Astrocyte of the hippocampus (primary cell): ENCODE results near the gene QPRT.
A peak's percentile ranks its signal among the peaks of the same experiment; 100 is the strongest.
"Not testable (repeated sequence)": the region's sequence is repeated elsewhere in the genome, so short reads cannot be mapped to it uniquely, and the experiment has no call there.

ENCODE experiments used
- DNase-seq: peaks from one replicate; pipeline ENCODE4 v3.0.0; 2011; ENCODE audit warnings: low read depth, low spot score

The QPRT gene

GRCh38 chr16:29678691-29679267 lies at the start of gene QPRT:
QPRT (plus strand) TSS chr16:29679180; CDS start chr16:29679198, 18 bp downstream.
- peak; percentile 39 for DNase-seq

- DNase-seq = not testable (repeated sequence)
These were observed 49.7 kb upstream of the QPRT start for GRCh38 chr16:29629318-29629717.

- DNase-seq = not testable (repeated sequence)
These were observed 47.3 kb upstream of the QPRT start for GRCh38 chr16:29631658-29632057.

- not testable (repeated sequence) for DNase-seq
These were observed 43.1 kb upstream of the QPRT start for GRCh38 chr16:29635902-29636301.

GRCh38 chr16:29636368-29636767 lies 42.6 kb upstream of the QPRT start:
- not testable (repeated sequence) for DNase-seq

- DNase-seq = not testable (repeated sequence)
These were observed 40.2 kb upstream of the QPRT start for GRCh38 chr16:29638751-29639150.

GRCh38 chr16:29641561-29641960 lies 37.4 kb upstream of the QPRT start:
- no peak for DNase-seq

GRCh38 chr16:29643596-29643995 lies 35.4 kb upstream of the QPRT start:
- no peak for DNase-seq

GRCh38 chr16:29644338-29644857 lies 34.6 kb upstream of the QPRT start:
- no peak for DNase-seq

- DNase-seq = no peak
These were observed 33.8 kb upstream of the QPRT start for GRCh38 chr16:29644973-29645693.

GRCh38 chr16:29645694-29646187 lies 33.2 kb upstream of the QPRT start:
- no peak for DNase-seq

- no peak for DNase-seq
These were observed 32.0 kb upstream of the QPRT start for GRCh38 chr16:29646947-29647346.

- DNase-seq = no peak
These were observed 29.1 kb upstream of the QPRT start for GRCh38 chr16:29649588-29650494.

GRCh38 chr16:29650771-29651170 lies 28.2 kb upstream of the QPRT start:
- DNase-seq = no peak

- no peak for DNase-seq
These were observed 27.1 kb upstream of the QPRT start for GRCh38 chr16:29651774-29652349.

- no peak for DNase-seq
These were observed 25.5 kb upstream of the QPRT start for GRCh38 chr16:29653471-29653870.

- DNase-seq = not testable (repeated sequence)
These were observed 25.1 kb upstream of the QPRT start for GRCh38 chr16:29653890-29654289.

- DNase-seq = no peak
These were observed 22.1 kb upstream of the QPRT start for GRCh38 chr16:29656688-29657523.

- no peak for DNase-seq
These were observed 20.3 kb upstream of the QPRT start for GRCh38 chr16:29658705-29659104.

- DNase-seq = no peak
These were observed 16.8 kb upstream of the QPRT start for GRCh38 chr16:29662000-29662728.
